Prostate gland (tissue), 2 donors: ENCODE data around the gene IGF1R.

Experiments used
- CTCF ChIP-seq, 4 experiments: fragments of 200-600 bp in 2 of 4; fragments of 450-650 bp in 2 of 4; sonication (generic) in 2 of 4; IDR thresholded peaks; 1 replicate in 3 of 4; 2 replicates in 1 of 4; pipeline ENCODE4 v1.5.1; 2016 to 2019; ENCODE audit warnings: antibody characterized with exemption in 4 of 4, mild to moderate bottlenecking in 2 of 4, moderate library complexity in 2 of 4
- POLR2A ChIP-seq: fragments of 450-650 bp; IDR thresholded peaks from one replicate; pipeline ENCODE4 v1.6.1; 2016; ENCODE audit warnings: antibody characterized with exemption, mild to moderate bottlenecking
- POLR2AphosphoS5 ChIP-seq: sonication (generic); formaldehyde crosslinking; IDR thresholded peaks from one replicate; pipeline ENCODE4 v1.6.1; 2017; ENCODE audit warnings: antibody characterized with exemption

GRCh38 chr15:98861188-98861587, 212.8 kb downstream of the IGF1R start:
- TF ChIP-seq POLR2AphosphoS5: no peak
- no peak for TF ChIP-seq CTCF (IDR thresholded peaks at IDR 0.05)
- TF ChIP-seq POLR2A: no peak
